Cardiac septum (tissue), 1 donor: Measurements from ENCODE around the gene GSG1L. TPM values are rescaled to one million over a fixed set of nuclear protein-coding genes. Genes with fewer than 3 reads are reported as not detected.

Source experiments
- DNase-seq: peaks from one replicate; pipeline ENCODE4 v3.0.0-alpha.2; 2020; ENCODE audit warnings: low spot score
- intact Hi-C: fragments of 100-400 bp; cut with DNase I; formaldehyde crosslinking; loops from one replicate; pipeline ENCODE4 v1.14.0; 2022
- total RNA-seq: library from RNA; stranded (reverse); fragmentation: NEBNext Ultra II Directional; extraction: Animal tissue kit (Norgen Biotek cat#: 25700); gene quantifications from one replicate; pipeline ENCODE4 v1.2.1, GENCODE V29; 2021
- donor health status: DM: no; HTN: no; CAD: no.

Gene GSG1L
- total RNA-seq, 1 donor from 2014 or later: 8.0 TPM

DNA sequence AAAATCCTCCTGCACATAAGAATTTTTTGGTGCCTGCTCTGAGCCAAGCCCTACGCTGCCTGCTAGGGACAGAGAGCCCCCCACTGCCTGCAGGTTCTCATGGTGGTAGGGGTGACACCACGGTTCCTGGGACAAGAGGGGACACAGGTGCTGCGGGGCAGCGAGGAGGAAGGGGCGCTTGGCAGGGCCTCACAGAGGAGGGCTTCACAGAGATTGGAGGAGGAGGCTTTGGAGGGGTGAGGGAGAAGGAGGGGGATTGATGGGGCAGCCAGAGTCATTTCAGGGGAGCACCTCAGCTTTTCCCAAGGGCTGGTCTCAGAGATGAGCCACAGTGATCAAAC, 29.8 kb upstream of the GSG1L start:
- intact Hi-C loops: no loop called here
- DNase-seq: peak; percentile 22

DNA sequence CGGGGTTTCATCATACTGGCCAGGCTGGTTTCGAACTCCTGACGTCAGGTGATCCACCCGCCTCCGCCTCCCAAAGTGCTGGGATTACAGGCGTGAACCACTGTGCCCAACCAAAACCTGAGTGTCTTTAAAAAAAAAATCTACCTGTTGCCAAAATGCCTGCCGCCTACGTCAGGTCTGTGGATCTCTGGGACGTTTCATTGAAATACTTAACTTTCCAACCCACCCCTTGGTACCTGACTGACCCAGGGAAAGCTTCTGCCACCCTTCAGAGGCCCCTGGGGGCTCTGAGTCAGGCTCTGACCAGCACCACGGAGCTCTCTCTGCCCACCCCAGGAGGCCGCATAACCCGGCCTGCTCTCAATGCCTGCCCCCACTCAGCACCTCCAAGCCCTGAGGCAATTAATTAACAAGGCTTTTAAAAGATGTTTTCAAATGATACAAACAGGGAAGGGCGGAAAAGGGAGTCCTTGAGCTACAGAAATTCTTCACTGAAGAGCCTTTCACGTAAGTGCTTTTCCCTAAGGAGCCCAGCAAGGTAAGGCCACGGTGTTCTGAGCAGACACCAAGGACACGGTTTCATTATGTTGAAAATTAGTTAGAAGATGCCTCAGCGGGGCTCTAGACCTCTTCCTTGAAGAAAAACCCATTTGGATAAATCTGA, 29.3 kb upstream of the GSG1L start:
- DNase-seq: peak; percentile 26
- intact Hi-C loops: no loop called here

DNA sequence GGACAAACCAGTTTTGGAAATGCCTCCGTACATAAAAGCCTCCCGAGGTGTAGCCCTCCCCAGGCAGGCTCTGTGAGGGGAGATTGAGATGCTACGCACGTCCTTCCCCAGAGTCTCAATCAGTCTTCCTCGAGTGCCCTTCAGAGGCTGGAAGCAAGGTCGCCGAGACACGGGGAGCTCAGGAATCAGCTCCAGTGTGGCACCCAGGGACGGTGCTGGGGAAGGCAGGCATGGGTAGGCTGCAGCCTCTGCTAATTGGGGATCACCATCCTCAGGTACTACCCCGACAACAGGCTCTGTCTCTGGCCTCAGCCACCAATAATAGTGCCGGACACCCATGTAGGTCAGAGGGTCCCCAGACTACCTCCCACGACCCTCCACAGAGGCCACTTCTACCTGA, 28.1 kb upstream of the GSG1L start:
- DNase-seq: no peak

DNA sequence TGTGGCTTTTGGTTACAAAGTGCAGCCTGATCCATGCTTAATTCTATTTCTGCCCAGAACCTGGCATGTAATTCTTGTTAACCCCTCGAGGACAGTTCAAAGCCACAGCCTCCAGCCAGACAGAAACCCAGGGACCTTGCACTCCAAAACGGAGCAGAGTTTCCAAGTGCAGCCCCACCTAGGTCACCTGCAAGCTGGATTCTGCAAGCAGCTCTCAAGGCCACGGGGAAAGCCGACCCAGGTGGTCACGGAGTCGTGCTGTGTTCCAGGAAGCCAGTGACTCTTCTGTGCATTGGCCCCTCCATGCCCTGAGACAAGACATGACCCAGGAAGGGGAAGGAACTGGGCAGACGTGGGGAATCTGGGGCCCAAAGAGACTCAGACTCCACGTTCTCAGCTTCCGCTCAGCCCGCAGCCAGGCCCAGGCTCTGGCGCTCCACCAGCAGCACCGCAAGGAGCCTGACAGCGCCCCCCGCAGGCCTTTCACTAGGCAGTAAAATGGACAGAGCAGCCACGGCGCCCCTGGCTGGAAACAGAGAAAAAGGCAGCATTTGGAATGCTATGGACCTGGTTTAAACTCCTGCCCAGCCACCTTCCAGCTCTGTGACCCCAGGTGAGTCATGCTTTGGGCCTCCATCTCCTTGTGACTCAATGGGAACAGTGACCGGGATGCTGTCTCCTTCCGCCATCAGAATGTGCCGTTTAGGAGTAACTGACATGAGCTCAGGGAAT, 27.3 kb upstream of the GSG1L start:
- intact Hi-C loops: no loop called here
- DNase-seq: no peak

More for the DNA sequence above, 28.1 kb upstream of the GSG1L start:
- intact Hi-C loops: no loop called here

DNA sequence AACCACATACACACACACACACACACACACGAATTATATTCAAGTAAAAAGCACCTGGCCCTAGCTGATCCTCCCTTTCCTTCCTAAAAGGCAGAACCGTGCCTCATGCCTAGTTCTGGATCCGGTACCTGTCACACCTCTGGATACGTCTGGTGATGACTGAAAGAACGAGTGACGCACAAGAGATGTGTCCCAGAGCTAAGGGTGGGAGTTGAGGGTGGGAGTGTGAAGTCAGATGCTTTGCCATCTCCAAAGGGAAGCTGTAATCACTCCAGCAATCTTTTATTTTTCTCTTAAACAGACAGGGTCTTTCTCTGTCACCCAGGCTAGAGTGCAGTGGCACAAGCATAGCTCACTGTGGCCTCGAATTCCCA, 26.5 kb upstream of the GSG1L start:
- DNase-seq: no peak
- intact Hi-C loops: no loop called here

DNA sequence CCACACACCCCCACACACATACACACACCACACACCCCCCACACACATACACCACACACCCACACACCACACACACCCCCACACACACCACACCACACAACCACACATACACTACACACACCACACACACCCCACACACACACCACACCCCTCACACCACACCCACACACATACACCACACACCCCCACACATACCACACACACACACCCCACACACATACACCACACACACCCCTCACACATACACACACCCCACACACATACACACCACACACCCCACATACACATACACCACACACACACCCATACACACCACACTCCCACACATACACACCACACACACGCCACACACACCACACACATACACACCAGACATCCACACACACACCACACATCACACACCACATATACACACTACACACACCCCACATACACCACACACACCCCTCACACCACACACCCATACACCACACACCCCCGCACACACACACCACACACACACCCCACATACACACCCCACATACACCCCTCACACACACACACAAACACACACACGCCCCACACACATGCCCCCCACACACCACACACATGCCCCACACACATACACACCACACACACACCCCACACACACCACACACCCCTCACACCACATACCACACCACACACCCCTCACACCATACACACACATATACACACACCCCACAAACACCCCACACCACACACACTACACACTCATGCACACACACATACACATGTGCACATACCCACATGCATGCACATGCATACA, 25.9 kb upstream of the GSG1L start:
- intact Hi-C loops: no loop called here
- no peak for DNase-seq

DNA sequence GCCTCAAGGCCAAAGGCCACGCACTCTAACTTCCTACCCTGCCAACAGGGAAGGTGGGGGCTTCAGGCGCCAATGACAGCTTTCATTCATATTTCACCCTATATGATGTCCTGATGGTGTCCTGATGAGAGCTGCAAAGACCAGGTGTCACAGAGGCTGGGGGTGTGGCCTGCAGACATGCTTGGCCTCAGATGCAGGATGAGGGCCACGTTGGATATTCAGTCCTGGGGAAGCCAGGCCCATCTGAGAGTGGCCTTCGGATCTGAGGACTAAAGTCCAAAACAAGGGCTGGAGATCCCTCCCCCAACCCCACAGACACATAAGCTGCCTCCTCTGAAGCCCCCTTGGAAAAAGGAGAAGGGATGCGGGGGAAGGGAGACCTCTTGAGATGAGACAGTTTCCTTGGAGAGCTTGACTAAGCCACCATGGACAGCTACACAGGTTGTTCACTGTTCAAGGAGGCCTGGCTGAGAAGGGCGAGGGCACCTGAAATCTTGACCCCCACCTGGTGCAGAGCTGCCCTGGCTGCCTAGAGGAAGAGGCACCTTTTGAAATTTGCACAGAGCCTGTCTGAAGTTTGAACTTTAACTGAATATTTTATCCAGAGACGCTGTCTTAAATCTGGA, 24.3 kb upstream of the GSG1L start:
- no peak for DNase-seq
- intact Hi-C loops: no loop called here

DNA sequence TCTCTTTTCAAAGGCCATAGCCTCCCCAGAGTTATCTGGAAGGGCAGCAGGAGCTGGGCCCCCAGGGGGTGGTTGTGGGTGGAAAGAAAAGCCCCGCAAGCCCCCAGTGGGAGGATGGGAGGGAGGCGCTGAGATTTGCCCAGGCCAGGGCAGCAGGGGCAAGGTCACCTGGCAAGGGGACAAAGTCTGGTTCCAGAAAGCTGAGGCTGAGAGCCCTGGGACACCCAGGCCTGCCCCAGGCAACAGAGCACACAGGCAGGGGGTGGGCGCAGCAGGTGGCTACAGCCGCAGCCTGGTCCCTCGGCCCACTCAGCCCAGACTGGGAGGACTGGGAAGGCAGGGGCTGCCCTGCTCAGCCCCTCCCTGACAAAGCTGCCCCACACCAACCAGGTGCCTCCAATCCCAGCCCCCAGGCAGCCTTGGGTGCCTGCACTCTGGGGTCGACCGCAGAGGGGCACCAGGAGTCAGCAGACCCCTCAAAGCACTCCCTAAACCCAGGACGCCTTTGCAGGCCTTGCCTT, 23.7 kb upstream of the GSG1L start:
- intact Hi-C loops: no loop called here
- no peak for DNase-seq

DNA sequence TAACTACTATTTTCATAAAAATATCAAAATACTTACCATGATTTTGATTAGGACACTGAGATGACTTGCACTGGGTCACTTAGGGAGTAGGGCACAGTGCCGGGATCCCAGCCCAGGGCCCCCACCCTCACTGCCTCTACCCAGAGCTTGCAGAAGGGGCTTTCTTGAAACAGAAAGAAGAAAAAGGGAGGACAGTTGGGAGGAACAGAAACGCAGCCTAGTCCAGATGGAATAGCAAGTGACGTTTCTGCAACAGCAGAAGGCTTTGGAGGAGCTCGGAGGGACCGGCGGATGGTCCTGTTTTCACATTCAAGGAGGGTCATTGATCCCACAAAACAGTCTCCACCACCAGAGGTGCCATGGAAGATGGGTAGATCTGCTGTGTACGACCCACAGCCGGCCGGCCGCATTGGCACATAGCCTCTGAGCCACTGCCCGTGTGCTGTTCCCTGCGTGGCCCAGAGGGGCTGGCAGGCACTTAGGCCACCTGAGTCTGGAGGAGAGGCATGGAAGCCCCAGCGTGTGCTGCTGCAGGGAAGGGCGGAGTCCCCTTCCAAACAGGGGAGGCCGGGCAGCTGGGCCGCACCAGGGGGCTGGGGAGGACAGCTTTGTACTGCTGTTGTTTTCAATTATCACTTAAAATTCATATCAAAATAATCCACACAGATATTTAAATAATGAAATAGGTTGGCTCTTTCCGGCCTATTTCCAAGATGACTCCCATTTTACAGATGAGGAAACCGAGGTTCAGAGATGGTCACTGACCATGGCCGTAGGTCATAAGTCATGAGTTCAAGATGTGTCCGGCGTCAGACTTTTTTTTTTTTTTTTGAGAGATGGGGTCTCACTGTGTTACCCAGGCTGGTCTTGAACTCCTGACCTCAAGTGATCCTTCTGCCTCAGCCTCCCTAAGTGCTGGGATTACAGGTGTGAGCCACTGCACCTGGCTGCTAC, 22.9 kb upstream of the GSG1L start:
- intact Hi-C loops: no loop called here
- DNase-seq: no peak

DNA sequence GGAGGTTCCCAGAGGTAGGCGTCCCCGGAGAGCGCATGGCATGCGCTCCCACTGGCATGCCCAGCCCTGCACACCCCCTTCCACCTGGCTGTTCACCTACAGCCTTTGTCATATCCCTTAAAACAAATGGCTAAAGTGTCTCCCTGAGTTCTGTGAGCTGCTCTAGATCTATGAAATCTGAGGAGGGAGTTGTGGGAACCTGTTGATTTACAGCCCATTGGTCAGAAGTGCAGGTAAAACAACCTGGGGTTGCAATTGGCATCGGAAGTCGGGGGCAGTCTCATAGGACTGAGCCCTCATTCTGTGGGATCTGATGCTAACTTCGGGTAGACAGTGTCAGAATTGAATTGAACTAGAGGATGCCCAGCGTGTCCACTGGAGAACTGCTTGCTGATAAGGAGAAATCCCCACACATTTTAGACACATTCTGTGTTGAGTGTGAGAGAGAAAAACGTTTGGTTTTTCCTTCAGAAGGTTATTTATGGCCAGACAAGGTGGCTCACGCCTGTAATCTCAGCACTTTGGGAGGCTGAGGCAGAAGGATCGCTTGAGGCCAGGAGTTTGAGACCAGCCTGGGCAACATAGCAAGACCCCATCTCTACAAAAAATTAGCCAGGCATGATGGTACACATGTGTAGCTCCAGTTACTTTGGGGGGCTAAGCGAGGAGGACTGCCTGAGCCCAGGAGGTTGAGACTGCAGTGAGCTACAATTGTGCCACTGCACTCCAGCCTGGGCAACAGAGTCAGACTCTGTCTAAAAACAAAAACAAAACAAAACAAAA, 22.1 kb upstream of the GSG1L start:
- no peak for DNase-seq
- intact Hi-C loops: no loop called here

DNA sequence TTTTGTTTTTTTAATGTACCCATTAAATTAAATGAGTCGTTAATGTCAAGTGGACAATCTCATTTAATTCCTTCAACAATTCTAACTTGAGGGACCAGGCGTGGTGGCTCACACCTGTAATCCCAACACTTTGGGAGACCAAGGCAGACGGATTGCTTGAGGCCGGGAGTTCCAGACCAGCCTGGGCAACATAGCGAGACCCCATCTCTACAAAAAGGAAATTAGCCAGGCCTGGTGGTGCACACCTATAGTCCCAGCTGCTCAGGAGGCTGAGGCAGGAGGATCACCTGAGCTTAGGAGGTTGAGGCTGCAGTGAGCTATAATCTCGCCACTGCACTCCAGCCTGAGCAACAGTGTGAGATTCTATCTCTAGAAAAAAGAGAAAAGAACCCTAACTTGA, 20.7 kb upstream of the GSG1L start:
- no peak for DNase-seq
- intact Hi-C loops: no loop called here

DNA sequence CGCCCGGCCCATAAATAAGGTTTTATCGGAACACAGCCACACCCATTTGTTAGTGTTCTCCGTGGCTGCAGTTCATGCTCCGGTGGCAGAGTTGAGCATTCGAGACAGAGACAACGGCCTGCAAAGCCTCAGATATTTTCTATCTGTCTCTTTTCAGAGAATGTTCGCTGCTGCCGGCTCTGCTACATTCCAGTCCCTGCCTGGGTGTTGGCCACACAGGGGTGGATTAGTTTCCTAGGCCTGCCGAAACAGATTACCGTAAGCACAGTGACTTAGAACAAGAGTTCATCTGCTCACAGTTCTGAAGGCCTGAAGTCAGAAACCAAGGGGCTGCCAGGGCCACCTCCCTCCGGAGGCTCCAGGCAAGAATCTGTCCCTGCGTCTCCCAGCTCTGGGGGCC, 19.1 kb upstream of the GSG1L start:
- no peak for DNase-seq
- intact Hi-C loops: no loop called here

DNA sequence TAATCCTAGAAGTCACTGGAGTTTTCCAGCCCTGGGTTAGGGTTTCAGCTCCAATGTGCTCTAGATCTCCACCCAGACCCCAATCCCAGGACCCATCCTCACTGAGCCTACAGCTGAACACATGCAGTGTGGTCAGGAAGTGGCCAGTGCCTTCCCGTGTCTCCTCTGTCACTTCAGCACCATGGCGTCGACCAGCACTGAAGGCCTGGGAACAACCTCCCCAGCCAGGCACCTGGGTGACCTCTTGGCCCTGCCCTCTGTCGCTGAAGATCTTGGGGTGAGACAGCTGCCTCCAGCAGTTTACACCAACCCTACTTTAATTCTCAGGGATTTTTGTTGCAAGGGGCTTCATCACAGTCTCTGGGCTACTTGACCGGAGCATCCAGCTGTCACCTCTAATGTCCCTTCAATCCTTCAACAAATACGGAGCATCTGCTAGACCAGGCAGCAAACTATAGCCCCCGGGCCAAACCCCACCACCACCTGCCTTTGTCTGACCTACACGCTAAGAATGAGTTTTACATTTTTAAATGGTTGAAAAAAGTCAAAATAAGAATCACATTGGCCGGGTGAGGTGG, 18.0 kb upstream of the GSG1L start:
- no peak for DNase-seq
- intact Hi-C loops: no loop called here

DNA sequence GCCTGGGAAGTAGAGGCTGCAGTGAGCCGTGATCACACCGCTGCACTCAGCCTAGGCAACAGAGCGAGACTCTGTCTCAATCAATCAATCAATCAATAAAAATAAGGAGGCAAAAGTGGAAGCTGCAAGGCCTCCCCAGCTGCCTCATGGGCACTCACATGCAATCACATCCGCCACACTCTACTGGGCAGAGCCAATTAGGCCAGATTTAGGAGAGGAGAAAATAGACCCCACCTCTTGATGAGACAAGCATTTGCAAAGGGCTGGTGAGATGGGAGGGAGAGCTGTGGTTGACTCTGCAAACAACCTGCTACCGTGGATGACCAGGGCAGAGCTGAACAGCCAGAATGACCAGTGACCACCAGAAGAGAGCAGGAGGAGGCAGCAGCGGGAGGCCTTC, 14.7 kb upstream of the GSG1L start:
- intact Hi-C loops: no loop called here
- DNase-seq: no peak

DNA sequence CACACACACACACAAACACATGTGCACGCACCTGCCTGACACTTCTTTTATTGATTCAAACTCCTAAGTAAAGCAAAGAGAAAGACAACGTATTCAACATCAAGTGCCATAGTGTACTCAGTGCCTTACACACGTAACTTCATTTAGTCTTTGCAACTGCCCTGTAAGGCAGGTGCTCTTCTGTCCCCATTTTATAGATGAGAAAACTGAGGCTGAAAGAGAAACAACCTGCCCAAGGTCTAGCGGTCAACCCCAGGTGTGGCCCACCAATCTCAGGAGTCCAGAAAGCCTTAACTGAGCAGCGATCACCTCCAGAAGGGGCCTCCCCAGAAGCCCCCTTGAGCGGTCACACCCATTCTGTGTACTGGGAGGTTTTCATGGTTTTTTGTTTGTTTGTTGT, 10.3 kb upstream of the GSG1L start:
- no peak for DNase-seq
- intact Hi-C loops: loop anchor here (5.0 kb wide), 1 partner anchor 437 kb away; no protein-coding TSS in a partner anchor

DNA sequence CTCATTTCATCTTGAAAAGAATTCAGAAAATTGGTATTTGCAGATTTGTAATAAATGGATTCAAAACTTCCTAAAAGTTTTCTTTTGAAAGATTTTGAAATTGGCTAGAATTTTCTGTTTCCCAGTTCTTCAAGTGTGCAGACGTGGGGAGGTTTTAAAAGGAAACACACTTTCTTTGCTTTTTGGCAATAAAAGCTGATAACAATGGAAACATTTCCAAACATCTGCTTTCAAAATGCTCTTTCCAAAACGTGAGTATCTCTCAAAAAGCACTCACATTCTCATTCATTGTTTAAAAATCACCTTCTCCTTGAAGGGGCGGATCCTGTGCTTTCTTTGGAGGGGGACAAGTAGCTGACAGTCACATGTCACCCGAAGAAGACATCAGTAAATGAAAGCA, 8.6 kb upstream of the GSG1L start:
- intact Hi-C loops: loop anchor here (5.0 kb wide), 1 partner anchor 435 kb away; no protein-coding TSS in a partner anchor
- DNase-seq: no peak

DNA sequence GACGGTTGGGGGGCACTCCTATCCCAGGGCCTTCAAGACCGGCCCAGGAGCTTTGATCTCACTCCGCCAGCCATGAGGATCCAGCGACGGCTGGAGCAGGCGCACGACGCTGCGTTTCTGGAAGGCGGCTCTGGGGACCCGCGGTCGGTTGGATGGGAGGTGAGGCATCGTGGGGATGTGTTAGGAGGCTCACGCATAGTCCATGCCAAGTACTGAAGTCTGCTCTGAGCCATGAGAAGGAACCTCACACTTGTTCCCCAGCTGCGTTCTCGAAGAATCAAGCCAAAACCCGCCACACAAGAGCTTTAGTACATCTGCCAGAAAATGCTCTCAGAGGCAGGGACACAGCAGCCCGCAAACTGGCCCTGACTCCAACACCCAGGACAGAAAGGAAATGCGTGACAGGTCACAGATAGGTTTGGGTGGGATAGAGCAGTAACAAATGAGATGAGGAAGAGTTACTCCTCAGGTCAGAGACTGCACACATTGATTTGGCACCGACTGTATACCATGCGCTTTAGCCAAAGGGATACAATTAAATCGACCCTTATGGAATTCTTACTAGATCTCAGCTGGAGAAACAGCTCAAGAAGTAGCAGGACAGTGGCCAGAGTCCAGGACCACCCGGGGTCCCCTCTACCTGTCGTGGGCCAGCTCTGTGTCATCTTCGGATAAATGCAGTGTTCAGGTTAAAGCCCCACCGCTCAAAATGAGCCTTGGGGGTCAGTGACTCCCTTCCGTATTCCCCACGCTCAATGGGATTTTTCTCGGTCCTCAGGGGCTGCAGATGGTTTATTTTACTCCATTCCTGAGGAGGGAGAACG, 6.7 kb upstream of the GSG1L start:
- DNase-seq: no peak
- intact Hi-C loops: loop anchor here (2.0 to 5.0 kb wide), 2 partner anchors 97 to 433 kb away; no protein-coding TSS in a partner anchor
